Subcutaneous adipose tissue (tissue), 4 donors: ENCODE results near the gene ALAD. TPM values are rescaled to one million over a fixed set of nuclear protein-coding genes. Genes with fewer than 3 reads are reported as not detected.

Source experiments
- total RNA-seq, 4 donors: library from RNA; depleted of rRNA; stranded (reverse); fragments of >200 nt; gene quantifications; one replicate each; pipeline ENCODE4 v1.1.0, GENCODE V29; 2016
- TF ChIP-seq, protein P1 (sequence below): fragments of 450-650 bp; IDR thresholded peaks from one replicate; pipeline ENCODE4 v1.5.1; 2016; ENCODE audit warnings: low read depth, mild to moderate bottlenecking, control low read depth, antibody characterized with exemption, moderate library complexity

ALAD gene
- total RNA-seq, 4 donors from 2014 or later = 16.8 to 46.7 (median 22.5) TPM

DNA sequence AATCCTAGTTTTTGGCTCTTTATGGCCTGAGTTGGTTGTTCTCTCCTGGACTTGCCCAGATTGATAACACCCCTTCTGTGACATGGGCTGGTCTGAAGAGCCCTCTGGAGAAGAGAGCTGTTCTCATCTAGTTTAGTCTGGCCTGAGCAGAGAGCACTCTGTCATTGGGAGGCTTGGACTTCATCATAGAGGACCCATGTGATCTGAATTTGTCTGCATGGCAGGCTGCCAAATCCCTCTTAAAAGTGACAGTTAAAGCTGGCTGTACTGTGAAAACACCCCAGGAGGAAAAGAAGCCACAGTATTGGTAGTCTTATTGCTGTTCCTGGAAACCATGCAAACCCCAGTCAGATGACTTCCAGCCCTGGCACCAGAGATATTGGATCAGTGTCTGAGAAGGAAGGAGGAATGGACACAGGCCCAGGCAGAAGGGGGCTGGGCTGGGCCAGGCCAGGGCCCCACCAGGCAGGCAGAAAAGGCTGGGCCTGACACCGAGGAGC is 57.3 kb downstream of the ALAD start:
- TF ChIP-seq, protein P1, sequence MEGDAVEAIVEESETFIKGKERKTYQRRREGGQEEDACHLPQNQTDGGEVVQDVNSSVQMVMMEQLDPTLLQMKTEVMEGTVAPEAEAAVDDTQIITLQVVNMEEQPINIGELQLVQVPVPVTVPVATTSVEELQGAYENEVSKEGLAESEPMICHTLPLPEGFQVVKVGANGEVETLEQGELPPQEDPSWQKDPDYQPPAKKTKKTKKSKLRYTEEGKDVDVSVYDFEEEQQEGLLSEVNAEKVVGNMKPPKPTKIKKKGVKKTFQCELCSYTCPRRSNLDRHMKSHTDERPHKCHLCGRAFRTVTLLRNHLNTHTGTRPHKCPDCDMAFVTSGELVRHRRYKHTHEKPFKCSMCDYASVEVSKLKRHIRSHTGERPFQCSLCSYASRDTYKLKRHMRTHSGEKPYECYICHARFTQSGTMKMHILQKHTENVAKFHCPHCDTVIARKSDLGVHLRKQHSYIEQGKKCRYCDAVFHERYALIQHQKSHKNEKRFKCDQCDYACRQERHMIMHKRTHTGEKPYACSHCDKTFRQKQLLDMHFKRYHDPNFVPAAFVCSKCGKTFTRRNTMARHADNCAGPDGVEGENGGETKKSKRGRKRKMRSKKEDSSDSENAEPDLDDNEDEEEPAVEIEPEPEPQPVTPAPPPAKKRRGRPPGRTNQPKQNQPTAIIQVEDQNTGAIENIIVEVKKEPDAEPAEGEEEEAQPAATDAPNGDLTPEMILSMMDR = no peak

DNA sequence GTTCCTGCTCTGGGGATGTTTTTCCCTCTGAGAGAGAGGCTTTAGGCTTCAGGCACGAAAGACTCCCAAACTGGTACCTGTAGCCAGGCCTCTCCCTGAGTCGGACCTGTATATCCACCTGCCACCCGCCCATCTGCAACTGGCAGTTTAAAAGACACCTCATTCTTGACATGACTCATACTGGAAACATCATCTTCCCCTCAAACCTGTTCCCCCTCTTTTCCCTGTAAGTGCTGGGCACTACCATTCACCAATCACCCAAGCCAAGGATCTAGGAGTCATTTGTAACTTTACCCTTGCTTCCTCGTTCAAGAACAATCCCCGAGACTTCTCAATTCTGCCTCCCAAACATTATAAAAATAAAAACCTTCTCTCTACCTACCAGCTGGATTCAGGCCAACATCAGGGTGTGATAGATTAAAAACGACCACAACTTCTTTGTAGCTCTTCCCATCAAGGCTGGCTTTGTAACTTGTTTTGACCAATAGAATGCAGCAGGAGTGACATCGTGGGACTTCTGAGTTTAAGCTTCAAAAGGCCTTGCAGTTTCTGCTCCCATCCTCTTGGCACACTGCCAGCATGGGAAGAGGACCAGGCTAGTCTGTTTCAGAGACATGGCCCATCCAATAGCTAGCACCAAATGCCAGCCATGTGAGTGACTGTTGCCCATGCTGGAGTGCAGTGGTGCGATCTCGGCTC is 59.2 kb downstream of the ALAD start:
- TF ChIP-seq, protein P1 = no peak

DNA sequence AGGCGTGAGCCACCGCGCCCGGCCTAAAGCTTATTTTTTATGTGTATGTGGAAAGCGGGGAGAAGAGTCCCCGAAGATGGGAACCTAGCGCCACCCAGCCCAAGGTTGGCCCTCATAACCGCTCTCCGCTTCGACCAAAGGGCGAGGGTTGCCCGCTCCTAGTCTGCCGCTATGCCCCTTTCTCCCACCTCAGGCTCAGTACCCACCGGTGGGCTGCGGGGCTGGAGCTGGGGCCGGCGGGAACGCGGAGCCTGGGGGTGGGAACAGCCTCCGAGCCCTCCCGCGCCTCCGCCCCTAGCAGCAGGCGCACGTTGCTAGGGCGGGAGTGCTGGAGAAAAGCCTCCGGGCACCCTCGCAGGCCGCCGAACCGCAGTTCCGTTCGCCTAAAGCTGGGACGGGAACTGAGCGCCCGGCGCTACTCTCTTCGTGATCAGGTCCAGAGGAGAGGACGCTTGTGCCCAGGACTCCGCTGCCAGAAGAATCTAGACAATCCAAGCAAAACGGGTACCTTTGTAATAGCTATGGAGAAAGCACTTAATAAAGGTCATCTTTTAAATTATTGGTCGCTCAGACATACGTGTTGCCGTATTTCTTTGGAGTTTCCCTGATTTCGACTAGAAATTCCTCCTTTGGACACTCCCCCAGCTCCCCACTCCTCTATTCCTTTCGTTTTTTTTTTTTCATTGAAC is 60.9 kb downstream of the ALAD start, which contains the start of gene WDR31:
Gene WDR31, minus strand, starts transcription at position 265 of the 689 bp plus-strand sequence. CDS start 8,253 bp downstream, outside the sequence.
- TF ChIP-seq, protein P1 = no peak

DNA sequence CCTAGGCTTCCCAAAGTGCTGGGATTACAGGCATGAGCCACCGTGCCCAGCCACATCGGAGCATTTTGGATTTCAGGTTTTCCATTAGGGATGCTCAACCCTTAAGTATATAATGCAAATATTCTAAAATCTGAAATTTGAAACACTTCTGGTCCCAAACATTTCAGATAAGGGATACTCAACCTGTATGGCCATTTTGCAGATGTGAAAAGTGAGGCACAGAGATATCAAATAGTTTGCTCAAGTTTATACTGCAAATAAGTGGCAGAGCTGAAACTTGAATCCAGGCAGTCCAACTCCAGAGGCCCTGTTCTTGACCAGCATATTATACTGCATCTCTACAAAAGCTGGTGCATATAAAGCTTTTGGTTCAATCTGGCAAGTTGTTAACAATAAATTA is 63.4 kb downstream of the ALAD start:
- TF ChIP-seq, protein P1 = no peak

Other genes starting within 250 kb of the ALAD start
- 10 to 100 TPM; 24.9 to 51.7 (median 32.0) TPM for gene FKBP15, start 180.0 kb downstream of the ALAD start, total RNA-seq
- 10 to 100 TPM; 11.9 to 28.2 (median 18.2) TPM for gene SLC31A1, start 179.7 kb downstream of the ALAD start, total RNA-seq
- 10 to 100 TPM; 18.3 to 68.2 (median 31.5) TPM for gene CDC26, start 125.7 kb downstream of the ALAD start, total RNA-seq
- gene PRPF4, start 125.6 kb downstream of the ALAD start, total RNA-seq = 10 to 100 TPM; 12.9 to 17.6 (median 15.7) TPM
- gene RNF183, start 97.9 kb downstream of the ALAD start, total RNA-seq = not detected
- 1 to 10 TPM; 1.4 to 5.7 (median 2.3) TPM for gene WDR31, start 61.0 kb downstream of the ALAD start, total RNA-seq
- gene BSPRY, start 51.7 kb downstream of the ALAD start, total RNA-seq = under 1 TPM in 1 of 4 donors, not detected in 3; 0.66 TPM
- 10 to 100 TPM in 3 of 4 donors, 1 to 10 TPM in 1; 7.8 to 33.0 (median 20.9) TPM for gene HDHD3, start 24.3 kb downstream of the ALAD start, total RNA-seq
- gene POLE3, start 9.4 kb upstream of the ALAD start, total RNA-seq = 10 to 100 TPM; 20.7 to 28.4 (median 27.0) TPM
- gene C9orf43, start 9.5 kb upstream of the ALAD start, total RNA-seq = under 1 TPM; 0.34 to 0.75 (median 0.66) TPM
- gene RGS3, start 62.4 kb upstream of the ALAD start, total RNA-seq = 100 to 1,000 TPM in 1 of 4 donors, 10 to 100 TPM in 3; 25.0 to 122 (median 70.9) TPM